ENCODE results near the gene FBRSL1. TPM values are rescaled to one million over a fixed set of nuclear protein-coding genes. Genes with fewer than 3 reads are reported as not detected.

The FBRSL1 gene
- total RNA-seq, 1 experiment from 2014 or later, result 45.3 TPM

- Histone ChIP-seq H3F3A (ENCODE audit: low read length, unreplicated experiment) (no peaks in the 10 kb centered on the region), H3K27ac (ENCODE audit: low read length) (no peak overlapping the region), H3K9me2 (replicated peaks; ENCODE audit: low read length) (no peaks in the 10 kb centered on the region), H3K9me3 (ENCODE audit: low read length) (no peaks in the 10 kb centered on the region), H3K27me3 (ENCODE audit: low read length) (no peaks in the 10 kb centered on the region), H3K79me2 (ENCODE audit: low read length) (no peaks in the 10 kb centered on the region), H3K9ac (ENCODE audit: low read length) (no peak overlapping the region), H3K36me3 (ENCODE audit: low read depth, low read length) (no peaks in the 10 kb centered on the region; the same call in 1 of the 2 replicates), H2AFZ (ENCODE audit: low read length) (no peak overlapping the region), H3K4me2 (ENCODE audit: low read length) (no peak overlapping the region), H4K20me1 (ENCODE audit: low read length) (no peaks in the 10 kb centered on the region), H3K4me3 (ENCODE audit: low read length) (no peak overlapping the region), H3K4me1 (ENCODE audit: insufficient read depth, low read length) (no peaks in the 10 kb centered on the region)
- DNase-seq (no peak), ATAC-seq (no peak)
- BruUV-seq (replicated peaks), result no TSS peak
- TF ChIP-seq EZH2phosphoT487 (IDR thresholded peaks at IDR 0.05; ENCODE audit: borderline replicate concordance, low read length) (no peak), CTCF (conservative IDR thresholded peaks at IDR 0.05; ENCODE audit: low read depth, low read length) (no peak), EZH2 (IDR thresholded peaks at IDR 0.05; ENCODE audit: low read length, unreplicated experiment) (no peak)
- intact Hi-C loops (cut with micrococcal nuclease), result no loop called here
- CTCF ChIA-PET, result no interaction called here
- POLR2A ChIA-PET (ENCODE audit: unreplicated experiment), result no interaction called here
Observed at GRCh38 chr12:132550830-132551640, 61.1 kb downstream of the FBRSL1 start.

- H3K36me3 ChIP-seq (ENCODE audit: low read depth, low read length), result no peaks in the 10 kb centered on the region; the same call in 1 of the 2 replicates
- intact Hi-C loops (cut with micrococcal nuclease), result no loop called here
- no peak overlapping the region for H3K9ac ChIP-seq (ENCODE audit: low read length)
- no peaks in the 10 kb centered on the region for H3K79me2 ChIP-seq (ENCODE audit: low read length)
- H3K4me3 ChIP-seq (ENCODE audit: low read length), result no peak overlapping the region
- DNase-seq, result no peak
- no peak for ATAC-seq
- no TSS peak for BruUV-seq (replicated peaks)
- H2AFZ ChIP-seq (ENCODE audit: low read length), result no peak overlapping the region
- ChIA-PET CTCF (no interaction called here), POLR2A (ENCODE audit: unreplicated experiment) (no interaction called here)
- no peaks in the 10 kb centered on the region for H3K27me3 ChIP-seq (ENCODE audit: low read length)
- no peak overlapping the region for H3K4me2 ChIP-seq (ENCODE audit: low read length)
- TF ChIP-seq CTCF (conservative IDR thresholded peaks at IDR 0.05; ENCODE audit: low read depth, low read length), result no peak
- no peak for TF ChIP-seq EZH2phosphoT487 (IDR thresholded peaks at IDR 0.05; ENCODE audit: borderline replicate concordance, low read length)
- no peak for TF ChIP-seq EZH2 (IDR thresholded peaks at IDR 0.05; ENCODE audit: low read length, unreplicated experiment)
- no peak overlapping the region for H3K27ac ChIP-seq (ENCODE audit: low read length)
- H3K4me1 ChIP-seq (ENCODE audit: insufficient read depth, low read length), result no peaks in the 10 kb centered on the region
- H3K9me3 ChIP-seq (ENCODE audit: low read length), result no peaks in the 10 kb centered on the region
- no peaks in the 10 kb centered on the region for H3K9me2 ChIP-seq (replicated peaks; ENCODE audit: low read length)
- no peaks in the 10 kb centered on the region for H3F3A ChIP-seq (ENCODE audit: low read length, unreplicated experiment)
- H4K20me1 ChIP-seq (ENCODE audit: low read length), result no peaks in the 10 kb centered on the region
Observed at GRCh38 chr12:132551641-132552031, 61.7 kb downstream of the FBRSL1 start.

Data from PC-3 (cell line).